ENCODE results near the gene CRB3. TPM values are rescaled to one million over a fixed set of nuclear protein-coding genes. Genes with fewer than 3 reads are reported as not detected.

CRB3 gene
- total and polyA plus RNA-seq, 2 donors (not counting 3 experiments of a cell fraction or from before 2014, with no cell fraction given): not detected

GRCh38 chr19:6450166-6450565 is 13.9 kb upstream of the CRB3 start:
- no TSS peak for BruUV-seq (replicated peaks)
- Histone ChIP-seq H3K4me3 (replicated peaks in 1 of 3; ENCODE audit: insufficient read depth in 1 of 3, low read depth in 1 of 3, low read length in 3 of 3) (no peak overlapping the region), H3K9ac (replicated peaks; ENCODE audit: extremely low read depth, insufficient read depth, low read length) (no peak overlapping the region), H3K4me1 (ENCODE audit: control insufficient read depth, extremely low read depth, insufficient read depth, low read length) (no peaks in the 10 kb centered on the region), H3K27me3 (ENCODE audit: control insufficient read depth in 2 of 2, insufficient read depth in 2 of 2, low read length in 2 of 2) (no peaks in the 10 kb centered on the region), H2AFZ (ENCODE audit: low read depth, low read length) (no peak overlapping the region), H3K27ac (ENCODE audit: insufficient read depth, low read depth, low read length) (no peak overlapping the region), H4K20me1 (replicated peaks; ENCODE audit: control insufficient read depth, extremely low read depth, insufficient read depth, low read length) (no peaks in the 10 kb centered on the region), H3K36me3 (ENCODE audit: control insufficient read depth in 2 of 2, extremely low read depth in 1 of 2, insufficient read depth in 2 of 2, low read length in 2 of 2) (peaks cover 2 to 6% of the 10 kb centered on the region in 2 experiments), H3K79me2 (ENCODE audit: control insufficient read depth, insufficient read depth, low read length) (no peaks in the 10 kb centered on the region), H3K9me3 (replicated peaks; ENCODE audit: control insufficient read depth, insufficient read depth, low read length) (no peaks in the 10 kb centered on the region), H3K9me1 (replicated peaks; ENCODE audit: control insufficient read depth, extremely low read depth, insufficient read depth, low read length) (no peaks in the 10 kb centered on the region), H3K4me2 (ENCODE audit: insufficient read depth, low read length) (no peak overlapping the region)
- POLR2A ChIA-PET: no interaction called here
- dilution Hi-C loops (cut with MboI; ENCODE audit: extremely low pct_ligation_motif_present, low sequenced_read_pairs): no loop called here
- FAIRE-seq (no peak), DNase-seq (ENCODE audit: low read depth, low spot score) (no peak)
- CTCF ChIA-PET: no interaction called here
- TF ChIP-seq POLR2AphosphoS5 (IDR thresholded peaks at IDR 0.05; ENCODE audit: insufficient read depth, low read depth, low read length) (no peak), GATA2 (IDR thresholded peaks at IDR 0.05; ENCODE audit: insufficient read depth, insufficient read length, low read depth, low read length) (no peak), FOS (IDR thresholded peaks at IDR 0.05; ENCODE audit: borderline replicate concordance, insufficient read depth, low read length) (no peak)
- intact Hi-C loops (cut with micrococcal nuclease): no loop called here

- Histone ChIP-seq H3K4me2 (ENCODE audit: insufficient read depth, low read length) (no peak overlapping the region), H3K27me3 (ENCODE audit: control insufficient read depth in 2 of 2, insufficient read depth in 2 of 2, low read length in 2 of 2) (no peaks in the 10 kb centered on the region), H3K36me3 (ENCODE audit: control insufficient read depth in 2 of 2, extremely low read depth in 1 of 2, insufficient read depth in 2 of 2, low read length in 2 of 2) (peaks cover 2 to 6% of the 10 kb centered on the region in 2 experiments), H3K4me1 (ENCODE audit: control insufficient read depth, extremely low read depth, insufficient read depth, low read length) (no peaks in the 10 kb centered on the region), H3K4me3 (replicated peaks in 1 of 3; ENCODE audit: insufficient read depth in 1 of 3, low read depth in 1 of 3, low read length in 3 of 3) (no peak overlapping the region), H3K9me1 (replicated peaks; ENCODE audit: control insufficient read depth, extremely low read depth, insufficient read depth, low read length) (no peaks in the 10 kb centered on the region), H2AFZ (ENCODE audit: low read depth, low read length) (no peak overlapping the region), H3K79me2 (ENCODE audit: control insufficient read depth, insufficient read depth, low read length) (no peaks in the 10 kb centered on the region), H3K27ac (ENCODE audit: insufficient read depth, low read depth, low read length) (no peak overlapping the region), H4K20me1 (replicated peaks; ENCODE audit: control insufficient read depth, extremely low read depth, insufficient read depth, low read length) (no peaks in the 10 kb centered on the region), H3K9ac (replicated peaks; ENCODE audit: extremely low read depth, insufficient read depth, low read length) (no peak overlapping the region), H3K9me3 (replicated peaks; ENCODE audit: control insufficient read depth, insufficient read depth, low read length) (no peaks in the 10 kb centered on the region)
- intact Hi-C loops (cut with micrococcal nuclease): no loop called here
- no TSS peak for BruUV-seq (replicated peaks)
- dilution Hi-C loops (cut with MboI; ENCODE audit: extremely low pct_ligation_motif_present, low sequenced_read_pairs): no loop called here
- no peak for FAIRE-seq
- ChIA-PET CTCF (no interaction called here), POLR2A (no interaction called here)
- TF ChIP-seq GATA2 (IDR thresholded peaks at IDR 0.05; ENCODE audit: insufficient read depth, insufficient read length, low read depth, low read length): no peak
- no peak for TF ChIP-seq EZH2 (IDR thresholded peaks at IDR 0.05; ENCODE audit: borderline replicate concordance, low read depth, low read length, severe bottlenecking)
- no peak for DNase-seq (ENCODE audit: low read depth, low spot score)
Measured at GRCh38 chr19:6451583-6452222, 12.4 kb upstream of the CRB3 start.

All from endothelial cell of umbilical vein (primary cell).